NCI-H2107 (cell line): ENCODE results near the gene SEC14L1.
"Not testable (repeated sequence)": the region's sequence is repeated elsewhere in the genome, so short reads cannot be mapped to it uniquely, and the experiment has no call there.

Source experiments
- DNase-seq: peaks from one replicate; lab custom pipeline; 2025; lab: John Stamatoyannopoulos, UW

SEC14L1 gene

DNA sequence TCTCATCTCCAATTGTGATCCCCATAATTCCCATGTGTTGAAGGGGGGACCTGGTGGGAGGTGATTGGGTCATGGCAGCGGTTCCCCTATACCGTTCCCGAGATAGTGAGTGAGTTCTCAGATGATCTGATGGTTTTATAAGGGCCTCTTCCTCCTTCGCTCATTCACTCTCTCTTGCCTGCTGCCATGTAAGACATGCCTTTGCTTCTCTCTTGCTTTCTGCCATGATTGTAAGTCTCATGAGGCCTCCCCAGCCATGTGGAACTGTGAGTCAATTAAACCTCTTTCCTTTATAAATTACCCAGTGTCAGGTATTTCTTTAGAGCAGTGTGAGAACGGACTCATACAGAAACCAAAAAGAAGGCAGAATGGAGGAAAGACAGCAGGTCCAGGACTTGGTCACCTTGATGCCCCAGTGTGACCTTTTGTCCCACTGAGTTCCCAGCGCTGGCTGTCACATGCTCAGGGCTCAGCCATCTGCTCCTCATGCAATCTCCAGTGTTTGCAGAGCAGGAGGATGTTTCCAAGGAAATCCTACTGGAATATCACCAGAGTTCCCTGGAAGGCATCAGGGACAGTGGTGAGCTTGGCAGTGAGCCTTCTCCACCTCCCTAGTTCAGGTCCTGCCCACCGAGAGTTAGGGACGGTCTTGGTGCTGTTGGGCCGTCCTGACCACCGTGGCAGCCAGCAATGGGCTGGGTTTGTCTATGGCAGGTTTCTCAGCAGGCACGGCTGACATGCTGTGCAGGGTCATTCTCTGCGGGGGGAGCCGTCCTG lies 96.7 kb downstream of the SEC14L1 start:
- DNase-seq: no peak

DNA sequence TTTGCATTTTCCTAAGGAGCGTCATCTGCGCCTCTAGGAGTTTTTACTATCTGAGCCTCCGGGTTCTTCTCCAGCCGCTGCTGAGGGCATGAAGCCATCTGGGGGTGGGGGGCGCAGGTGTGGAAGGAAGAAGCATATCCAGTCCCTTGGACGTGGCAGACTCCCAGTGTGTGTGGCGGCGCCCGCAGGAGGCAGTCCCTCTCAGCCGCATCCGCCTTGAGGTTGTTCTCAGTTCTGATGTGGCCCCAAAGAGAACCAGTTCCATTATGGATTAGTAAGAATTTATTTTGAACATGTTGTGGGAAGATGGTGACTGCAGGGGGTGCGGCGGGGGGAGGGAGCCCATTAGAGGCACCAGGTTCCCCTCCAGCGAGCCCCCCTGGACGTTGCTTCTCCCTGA lies 100.2 kb downstream of the SEC14L1 start:
- DNase-seq: no peak

DNA sequence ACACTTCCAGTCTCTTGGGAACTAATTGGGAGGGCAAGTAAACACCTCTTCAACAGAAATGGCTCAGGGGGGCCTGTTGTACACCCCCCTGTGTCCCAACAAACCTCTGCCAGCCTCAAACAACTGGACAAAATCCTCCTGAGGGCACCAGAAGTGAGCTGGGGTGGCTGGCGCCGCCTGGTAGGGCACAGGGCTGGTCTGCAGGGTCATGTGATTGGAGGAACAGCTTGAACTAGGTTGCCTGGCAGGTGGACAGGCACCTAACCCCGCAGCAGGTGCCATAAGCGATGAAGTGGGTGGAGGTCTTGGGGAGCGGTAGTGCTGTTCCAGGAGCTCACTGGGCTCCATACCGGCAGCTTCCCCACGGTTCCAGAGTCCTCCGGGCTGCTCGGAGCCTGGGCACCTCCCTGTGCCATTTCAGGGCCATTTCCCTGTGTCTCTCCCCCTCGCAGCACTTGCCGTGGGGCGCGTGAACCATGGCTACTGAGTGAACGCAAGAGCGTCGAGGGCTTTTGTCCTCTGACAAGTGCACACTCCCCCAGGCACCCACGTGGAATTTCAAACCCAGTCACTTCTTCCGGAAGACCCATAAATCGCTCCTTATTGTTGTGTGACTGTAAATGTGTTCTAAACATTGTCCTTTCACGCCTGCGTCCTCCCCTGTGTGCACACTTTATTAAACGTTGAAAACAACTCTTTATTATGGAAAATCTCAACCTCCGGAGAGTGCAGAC lies 101.5 kb downstream of the SEC14L1 start:
- DNase-seq: no peak

DNA sequence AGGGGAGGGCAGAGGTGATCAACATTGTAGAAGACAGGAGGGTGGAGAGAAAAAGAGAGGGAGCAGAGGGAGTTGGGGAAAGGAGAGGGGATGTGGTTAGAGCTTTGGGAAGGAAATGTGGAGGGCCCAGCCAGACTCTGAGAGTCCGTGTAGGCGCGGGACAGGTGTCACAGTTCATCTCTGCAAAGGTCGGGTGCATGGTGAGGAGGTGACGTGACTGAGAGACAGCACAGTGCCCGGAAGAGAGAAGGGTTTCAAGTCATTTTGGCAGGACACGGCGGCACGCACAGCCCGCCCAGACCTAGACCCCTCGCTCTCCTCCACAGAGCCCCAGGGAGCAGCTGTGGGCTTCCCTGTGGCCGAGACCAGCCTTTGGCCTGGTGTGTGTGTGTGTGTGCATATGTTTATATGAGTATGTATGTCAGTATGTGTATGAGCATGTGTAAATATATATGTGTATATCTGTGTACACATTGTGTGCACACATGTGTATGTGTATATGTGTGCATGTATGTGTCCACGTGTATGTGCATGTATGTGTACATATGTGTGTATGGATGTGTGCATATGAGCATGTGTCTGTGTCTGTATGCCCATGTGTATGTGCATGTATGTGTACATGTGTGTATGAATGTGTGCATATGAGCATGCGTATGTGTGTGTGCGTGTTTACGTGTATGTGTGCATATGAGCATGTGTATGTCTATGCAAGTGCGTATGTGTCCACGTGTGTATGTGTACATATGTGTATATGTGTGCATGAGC lies 104.6 kb downstream of the SEC14L1 start:
- DNase-seq: no peak

DNA sequence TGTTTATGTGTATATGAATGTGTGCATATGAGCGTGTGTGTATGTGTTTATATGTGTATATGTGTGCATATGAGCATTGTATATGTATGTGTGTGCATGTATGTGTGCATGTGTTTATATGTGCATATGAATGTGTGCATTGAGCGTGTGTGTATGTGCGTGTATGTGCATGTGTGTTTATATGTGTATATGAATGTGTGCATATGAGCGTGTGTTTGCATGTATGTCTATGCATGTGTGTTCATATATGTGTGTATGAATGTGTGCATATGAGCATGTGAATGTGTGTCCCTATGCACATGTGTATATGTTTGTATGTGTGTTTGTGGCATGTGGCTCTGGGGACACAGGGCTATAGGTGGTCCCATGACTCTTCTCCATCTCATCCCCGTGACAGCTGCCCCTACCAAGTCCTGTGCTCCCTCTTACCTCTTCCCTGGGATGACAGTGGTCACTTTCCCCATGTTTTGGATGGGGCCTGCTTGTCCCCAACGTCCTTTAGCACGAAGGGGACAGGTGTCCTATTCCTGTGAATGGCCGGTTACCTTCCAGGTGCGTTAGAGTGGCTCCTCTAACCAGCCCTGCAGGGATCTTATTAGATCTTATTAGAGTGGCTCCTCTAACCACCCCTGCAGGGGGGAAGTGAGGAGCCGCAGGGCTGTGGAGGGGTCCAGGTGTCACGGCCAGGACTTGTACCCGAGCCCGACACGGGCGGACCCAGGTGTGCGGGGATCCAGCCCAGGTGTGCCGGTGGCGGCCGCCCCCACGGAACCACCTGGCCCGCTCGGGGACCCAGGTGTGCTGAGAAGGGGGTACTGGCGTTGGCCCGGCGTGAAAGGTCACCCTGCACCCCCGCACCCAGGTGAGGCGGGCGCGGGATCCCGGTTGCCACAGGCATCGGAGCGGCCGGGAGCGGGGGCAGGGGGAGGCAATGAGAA lies 105.6 kb downstream of the SEC14L1 start:
- no peak for DNase-seq

DNA sequence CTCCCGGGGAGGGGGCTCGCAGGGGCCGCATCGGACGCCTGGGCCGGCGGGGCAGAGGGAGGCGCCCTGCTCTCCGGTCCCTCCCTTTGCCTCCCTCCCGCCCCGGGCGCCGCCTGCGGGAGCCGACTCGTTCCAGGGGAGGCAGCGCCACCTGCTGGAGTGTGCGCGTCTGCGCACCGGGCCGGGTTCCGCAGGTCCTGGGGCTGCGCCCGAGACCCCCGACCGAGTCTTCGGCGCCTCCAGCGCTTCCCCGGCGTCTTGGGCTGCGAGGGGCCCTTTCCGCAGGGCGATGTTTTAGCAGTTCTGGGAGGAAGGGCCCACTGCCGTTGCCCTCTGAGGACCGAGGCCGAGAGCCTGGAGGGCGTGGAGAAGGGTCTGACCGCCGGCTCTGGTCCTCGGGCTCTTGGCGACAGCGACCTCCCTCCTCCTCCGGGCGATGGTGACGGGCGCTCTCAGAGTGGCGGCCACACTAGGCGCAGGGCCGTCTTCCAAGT lies 106.3 kb downstream of the SEC14L1 start:
- DNase-seq: peak; percentile 78

DNA sequence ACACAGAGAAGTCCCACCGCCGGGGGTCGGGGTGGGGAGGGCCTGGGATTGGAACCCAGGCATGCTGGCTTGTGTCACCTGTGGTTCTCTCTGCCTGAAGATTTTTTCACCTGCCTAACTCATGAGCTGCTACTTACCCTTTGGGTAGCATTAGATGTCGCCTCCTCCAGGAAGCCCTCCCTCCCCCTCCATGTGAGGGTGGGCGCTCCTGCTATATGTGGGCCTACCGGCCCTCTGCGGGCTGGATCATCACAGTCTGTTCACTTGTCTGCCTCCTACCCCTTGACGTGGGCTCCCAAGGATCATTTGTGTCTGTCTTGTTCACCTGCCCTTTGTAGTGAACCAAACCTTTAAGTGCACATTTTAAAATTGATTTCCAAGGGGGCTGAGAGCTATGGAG lies 106.8 kb downstream of the SEC14L1 start:
- no peak for DNase-seq

DNA sequence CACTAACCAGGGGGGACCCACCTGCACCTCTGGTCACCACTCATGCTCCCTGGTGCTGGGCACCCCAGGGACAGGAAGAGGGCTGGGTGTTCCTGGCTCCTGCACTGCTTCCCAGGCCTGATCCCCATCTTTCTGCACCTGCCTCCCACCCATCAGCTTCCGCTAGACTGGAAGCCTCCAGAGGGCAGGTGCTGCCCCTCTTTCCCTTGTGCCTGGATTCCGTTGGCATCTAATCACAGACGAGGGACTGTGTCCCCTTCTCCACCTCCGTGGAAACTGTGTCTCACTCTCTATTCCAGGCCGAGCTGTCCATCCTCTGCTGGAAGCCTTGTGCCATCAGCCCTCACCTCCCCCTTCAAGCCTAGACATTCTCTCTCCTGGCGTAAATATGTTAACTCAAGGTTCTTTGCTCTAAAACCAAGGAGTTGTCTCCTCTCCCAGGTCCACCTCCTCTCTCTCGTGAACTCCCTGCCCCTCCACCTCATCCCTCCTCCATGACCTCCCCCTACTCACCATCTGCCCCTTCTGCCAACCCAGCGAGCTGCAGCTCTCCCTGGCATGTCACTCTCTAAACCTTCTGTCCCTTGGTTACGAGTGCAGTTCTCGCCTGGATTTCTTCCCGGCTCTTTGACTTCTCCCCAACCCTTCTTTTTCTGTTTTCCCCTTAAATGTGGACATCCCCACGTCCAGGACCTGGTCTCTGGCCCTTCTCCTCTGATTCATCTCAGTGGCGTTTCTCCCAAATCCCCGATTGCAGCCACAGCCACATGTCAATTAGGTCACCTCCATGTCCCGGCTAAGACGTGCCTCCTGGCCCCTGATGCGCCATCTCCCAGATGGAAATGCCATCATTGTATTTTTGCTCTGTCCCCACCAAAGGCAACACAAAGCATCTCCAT lies 107.7 kb downstream of the SEC14L1 start:
- no peak for DNase-seq

DNA sequence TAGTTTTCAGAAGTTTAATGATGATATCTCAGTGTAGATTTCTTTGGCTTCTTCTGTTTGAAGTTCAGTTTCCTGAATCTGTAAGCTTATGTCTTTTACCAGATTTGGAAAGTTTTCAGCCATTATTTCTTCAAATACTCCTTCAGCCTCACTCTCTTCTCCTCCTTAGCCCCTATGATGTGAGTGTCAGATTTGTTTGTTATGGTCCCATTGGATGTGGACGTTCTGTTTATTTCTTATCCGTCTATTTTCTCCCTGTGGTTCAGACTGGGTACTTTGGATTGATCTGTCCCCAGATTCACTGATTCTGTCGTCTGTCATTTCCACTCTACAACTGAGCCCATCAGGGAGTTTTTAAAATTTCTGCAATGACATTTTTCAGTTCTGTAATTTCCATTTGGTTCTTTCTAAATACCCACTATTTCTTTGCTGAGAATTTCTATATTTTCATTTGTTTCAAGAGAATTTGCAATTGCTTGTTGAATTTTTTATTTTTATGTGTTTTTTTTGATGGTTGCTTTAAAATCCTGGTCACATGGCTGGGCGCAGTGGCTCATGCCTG lies 110.9 kb downstream of the SEC14L1 start:
- no peak for DNase-seq

DNA sequence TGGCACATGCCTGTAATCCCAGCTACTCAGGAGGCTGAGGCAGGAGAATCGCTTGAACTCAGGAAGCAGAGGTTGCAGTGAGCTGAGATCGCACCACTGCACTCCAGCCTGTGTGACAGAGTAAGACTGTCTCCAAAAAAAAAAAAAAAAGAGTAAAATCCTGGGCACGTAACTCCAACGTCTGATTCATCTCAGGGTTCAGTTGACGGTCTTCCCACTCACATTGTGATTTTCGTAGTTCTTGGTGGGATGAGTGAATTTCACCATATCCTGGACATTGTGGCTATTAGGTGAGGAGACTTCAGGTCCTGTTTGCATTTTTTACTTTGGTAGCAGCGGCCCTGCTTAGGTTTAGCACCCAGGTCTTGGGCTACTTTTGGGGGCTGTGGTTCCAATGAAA lies 111.5 kb downstream of the SEC14L1 start:
- DNase-seq: not testable (repeated sequence)

DNA sequence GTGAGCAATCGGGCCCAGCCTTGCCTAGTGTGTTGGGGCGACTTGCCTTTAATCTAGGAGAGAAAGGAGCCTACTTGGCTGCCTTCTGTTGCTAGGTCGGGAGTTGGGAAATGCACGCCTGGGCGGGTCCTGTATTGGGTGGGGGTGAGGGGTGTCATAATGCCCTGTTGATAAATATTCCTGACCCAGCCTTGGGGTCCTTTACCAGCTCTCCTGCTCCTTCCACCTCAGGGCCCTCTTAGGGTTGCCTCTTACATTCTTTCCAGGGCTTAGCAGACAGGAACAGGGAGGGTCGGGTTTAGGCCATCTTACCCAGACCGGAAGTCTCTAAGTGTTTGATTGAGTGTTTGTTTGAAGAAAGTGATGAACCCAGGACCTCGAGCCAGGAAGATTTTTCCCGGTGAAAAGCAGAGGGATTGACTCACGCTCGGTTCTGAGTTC lies 112.9 kb downstream of the SEC14L1 start:
- no peak for DNase-seq

DNA sequence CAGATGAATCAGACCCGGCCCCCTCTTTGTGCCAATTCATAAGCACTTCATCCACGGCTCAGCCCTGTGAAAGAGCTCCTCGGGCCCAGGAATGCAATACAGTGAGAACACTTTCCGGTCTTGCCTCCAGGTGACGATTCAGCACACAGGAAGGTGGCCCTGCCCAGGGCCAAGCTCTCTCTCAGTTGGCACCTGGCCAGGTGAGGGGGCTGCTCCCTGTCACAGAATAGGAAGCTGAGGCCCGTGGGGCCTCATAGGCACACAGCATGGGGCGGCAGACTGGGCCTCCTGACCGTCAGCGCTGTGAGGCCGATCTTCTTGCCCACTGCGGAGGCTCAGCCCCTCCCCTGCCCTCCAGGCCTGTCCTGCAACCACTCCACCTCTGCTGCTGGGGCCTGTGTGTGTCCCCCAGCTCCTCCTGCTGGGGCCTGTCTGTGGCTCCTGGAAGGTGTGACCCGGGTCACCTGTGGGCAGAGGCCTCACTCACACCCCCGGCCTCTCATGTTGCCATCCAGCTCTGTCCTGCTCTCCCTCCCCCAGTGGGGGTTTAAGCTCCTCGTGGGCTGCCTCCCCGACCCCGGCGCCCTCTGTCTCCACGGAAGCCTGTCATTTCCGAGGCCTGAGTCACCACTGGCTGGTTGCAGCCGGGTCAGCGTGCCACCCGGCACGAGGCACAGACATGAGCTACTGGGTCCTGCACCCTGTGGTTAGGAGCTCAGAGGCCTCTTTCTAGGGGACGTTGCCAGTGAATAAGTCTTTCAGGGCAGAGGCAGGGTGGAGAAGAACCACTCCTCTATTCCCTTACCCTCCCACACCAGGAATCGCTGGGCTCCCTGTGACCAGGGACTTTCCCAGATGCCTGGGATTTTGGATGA lies 114.4 kb downstream of the SEC14L1 start:
- no peak for DNase-seq

DNA sequence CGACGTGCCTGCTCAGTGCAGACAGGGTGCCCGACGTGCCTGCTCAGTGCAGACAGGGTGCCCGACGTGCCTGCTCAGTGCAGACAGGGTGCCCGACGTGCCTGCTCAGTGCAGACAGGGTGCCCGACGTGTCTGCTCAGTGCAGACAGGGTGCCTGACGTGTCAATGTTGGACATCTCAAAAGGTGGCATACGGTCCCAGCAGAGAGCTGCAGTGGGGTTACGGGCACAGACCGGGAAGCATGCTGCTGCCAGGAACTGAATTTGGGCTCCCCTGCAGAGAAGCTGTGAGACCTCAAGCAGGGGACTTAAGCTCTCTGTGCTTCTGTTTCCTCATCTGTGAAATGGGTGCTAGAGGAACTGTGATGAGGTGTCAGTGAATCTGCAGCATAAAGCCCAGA lies 115.2 kb downstream of the SEC14L1 start:
- DNase-seq: not testable (repeated sequence)

DNA sequence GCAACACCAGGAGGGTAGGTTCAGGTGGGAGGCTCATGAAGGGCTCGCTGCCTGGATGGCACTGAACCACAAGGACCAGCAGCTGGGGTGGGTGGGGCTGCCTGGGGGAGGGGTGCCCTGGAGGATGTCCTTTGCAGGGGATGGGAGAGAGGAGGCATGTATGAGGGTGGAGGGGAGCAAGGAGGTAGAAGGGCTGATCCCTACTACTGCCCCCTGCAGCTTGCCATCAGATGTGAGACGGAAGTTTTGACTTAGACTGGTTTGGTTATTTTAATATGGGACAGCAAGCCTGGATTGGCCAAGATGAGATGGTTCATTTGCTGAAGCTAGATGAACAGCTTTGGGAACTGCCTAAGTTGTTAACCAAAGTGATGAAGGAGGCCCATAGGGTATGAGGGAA lies 115.9 kb downstream of the SEC14L1 start:
- DNase-seq: no peak

DNA sequence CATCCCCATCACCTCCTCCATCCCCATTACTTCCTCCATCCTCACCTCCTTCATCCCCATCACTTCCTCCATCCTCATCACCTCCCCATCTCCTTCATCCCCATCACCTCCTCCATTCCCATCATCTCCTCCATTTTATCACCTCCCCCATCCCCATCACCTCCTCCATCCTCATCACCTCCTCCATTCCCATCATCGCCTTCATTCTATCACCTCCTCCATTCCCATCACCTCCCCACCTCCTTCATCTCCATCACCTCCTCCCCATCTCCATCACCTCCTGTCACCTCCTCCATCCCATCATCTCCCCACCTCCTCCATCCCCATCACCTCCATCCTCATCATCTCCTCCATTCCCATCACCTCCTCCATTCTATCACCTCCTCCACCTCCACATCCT lies 116.4 kb downstream of the SEC14L1 start:
- DNase-seq: no peak

DNA sequence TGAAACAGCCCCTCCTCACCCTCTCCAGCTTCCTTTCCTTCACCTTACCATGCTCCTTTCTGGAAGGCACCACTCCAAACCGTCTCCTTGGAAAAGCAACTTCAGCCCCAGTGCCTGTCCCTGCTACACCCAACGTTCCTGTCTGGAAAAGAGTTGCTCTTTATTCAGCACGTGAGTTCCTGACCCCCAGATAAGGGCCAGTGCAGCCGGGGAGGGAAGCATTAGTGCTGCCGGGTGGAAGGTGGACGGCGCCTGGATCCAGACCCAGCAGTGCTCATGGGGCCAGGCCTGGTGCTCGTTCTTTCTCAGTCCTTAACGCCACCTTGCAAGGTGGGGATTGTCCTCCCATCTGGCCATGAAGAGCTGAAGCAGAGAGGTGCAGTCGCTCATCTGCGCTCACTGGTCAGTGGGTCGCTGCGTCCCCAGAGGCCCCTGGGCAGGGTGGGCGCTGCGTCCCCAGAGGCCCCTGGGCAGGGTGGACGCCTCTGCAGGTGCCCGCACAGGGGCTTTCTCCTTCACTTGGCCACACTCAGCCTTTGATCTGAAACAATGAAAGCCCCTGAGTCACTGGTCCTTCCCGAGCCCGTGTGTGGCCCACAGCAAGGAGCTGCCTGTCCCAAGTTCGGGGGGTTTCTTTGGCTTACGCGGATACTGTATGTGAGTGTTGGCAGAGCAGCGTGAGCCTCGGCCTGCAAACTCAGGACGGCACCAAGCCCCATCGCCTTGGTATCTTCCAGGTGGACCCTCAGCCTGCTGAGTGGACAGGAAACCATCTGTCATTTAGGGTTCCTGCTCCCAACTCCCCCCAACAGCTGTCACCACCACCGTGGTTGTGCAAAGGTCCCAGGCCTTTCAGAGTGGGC lies 117.1 kb downstream of the SEC14L1 start:
- no peak for DNase-seq

DNA sequence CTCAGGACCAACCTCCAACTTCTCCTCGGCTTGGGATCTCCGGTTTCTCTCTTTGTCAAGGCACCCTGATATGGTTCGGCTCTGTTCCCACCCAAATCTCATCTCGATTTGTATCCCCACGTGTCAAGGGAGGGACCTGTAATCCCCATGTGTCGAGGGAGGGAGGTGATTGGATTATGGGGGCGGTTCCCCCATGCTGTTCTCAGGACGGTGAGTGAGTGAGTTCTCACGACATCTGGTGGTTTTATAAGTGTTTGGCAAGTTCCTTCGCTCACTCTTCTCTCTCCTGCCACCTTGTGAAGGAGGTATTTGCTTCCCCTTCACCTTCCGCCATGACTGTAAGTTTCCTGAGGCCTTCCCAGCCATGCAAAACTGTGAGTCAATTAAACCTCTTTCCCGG lies 117.9 kb downstream of the SEC14L1 start:
- no peak for DNase-seq

DNA sequence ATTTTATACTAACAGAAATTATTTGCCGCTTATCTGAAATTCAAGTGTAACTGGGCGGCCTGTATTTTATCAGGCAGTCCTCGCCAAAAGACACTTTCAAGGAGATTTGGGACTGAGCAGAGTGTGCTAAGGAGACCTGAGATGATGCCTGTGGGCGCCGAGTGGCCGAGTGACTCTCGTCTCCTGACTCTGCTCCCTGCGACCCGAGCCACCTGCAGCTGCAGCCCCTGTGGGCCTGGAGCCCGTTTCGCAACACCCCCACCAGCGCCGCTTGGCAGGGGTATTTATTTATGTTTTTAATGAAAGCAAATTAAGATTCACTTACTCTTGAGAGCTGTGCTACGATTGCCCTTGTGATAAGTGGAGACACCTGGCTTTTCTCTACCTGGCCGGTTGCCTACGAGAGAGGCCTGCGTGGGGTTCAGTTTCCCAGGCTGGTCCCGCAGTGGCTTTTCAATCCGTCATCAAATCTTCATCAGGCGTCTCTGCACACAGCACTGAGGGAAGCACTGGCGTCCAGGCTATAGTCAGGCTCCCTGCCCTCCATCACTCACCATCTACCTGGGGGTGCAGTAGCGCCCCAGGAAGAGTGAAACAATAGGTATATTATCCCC lies 124.0 kb downstream of the SEC14L1 start:
- DNase-seq: peak; percentile 82
